Large intestine (tissue), 3 donors: ENCODE data around the gene MYCBP2. TPM values are rescaled to one million over a fixed set of nuclear protein-coding genes. Genes with fewer than 3 reads are reported as not detected.

Experiments used
- DNase-seq, 2 donors: peaks; one replicate each; pipeline versions ENCODE4 v3.0.0 to v3.0.0-alpha.2; 2013
- H3K27ac ChIP-seq: one replicate; pipeline ENCODE4 v1.5.1; 2013; ENCODE audit warnings: low read length
- H3K27me3 ChIP-seq: 2 replicates; pipeline ENCODE4 v1.6.1; 2013; ENCODE audit warnings: low read length; ENCODE audit not compliant: control insufficient read depth, insufficient read depth
- H3K36me3 ChIP-seq: 2 replicates; pipeline ENCODE4 v1.6.1; 2013; ENCODE audit warnings: low read length; ENCODE audit not compliant: control insufficient read depth, insufficient read depth
- H3K4me1 ChIP-seq: one replicate; pipeline ENCODE4 v1.6.1; 2013; ENCODE audit warnings: low read length; ENCODE audit not compliant: control insufficient read depth, insufficient read depth
- H3K4me3 ChIP-seq: one replicate; pipeline ENCODE4 v1.5.1; 2013; ENCODE audit warnings: low read length
- H3K9me3 ChIP-seq: one replicate; pipeline ENCODE4 v1.6.1; 2013; ENCODE audit warnings: mild to moderate bottlenecking, low read depth, low read length, moderate library complexity; ENCODE audit not compliant: control insufficient read depth
- WGBS: methylation state at CpG from one replicate; pipeline ENCODE4 v1.1.5; 2013; ENCODE audit warnings: low lambda C conversion rate; ENCODE audit not compliant: insufficient coverage; 5-methylcytosine and 5-hydroxymethylcytosine counted together
- polyA plus RNA-seq: library from polyadenylated mRNA; unstranded; fragments of 120-200 nt; gene quantifications from one replicate; pipeline ENCODE4 v1.2.1, GENCODE V29; 2013

The MYCBP2 gene
- polyA plus RNA-seq, 1 donor = 41.8 TPM

- Histone ChIP-seq H3K4me1 (no peaks in the 10 kb centered on the region), H3K36me3 (no peaks in the 10 kb centered on the region), H3K9me3 (no peaks in the 10 kb centered on the region), H3K27ac (no peak overlapping the region), H3K27me3 (peaks cover 10% of the 10 kb centered on the region), H3K4me3 (no peak overlapping the region)
- DNase-seq = no peak
- 80% methylated on average over 1 of the region's 2 CpGs for WGBS
Measured at GRCh38 chr13:77338329-77338728, 11.4 kb upstream of the MYCBP2 start.

DNA sequence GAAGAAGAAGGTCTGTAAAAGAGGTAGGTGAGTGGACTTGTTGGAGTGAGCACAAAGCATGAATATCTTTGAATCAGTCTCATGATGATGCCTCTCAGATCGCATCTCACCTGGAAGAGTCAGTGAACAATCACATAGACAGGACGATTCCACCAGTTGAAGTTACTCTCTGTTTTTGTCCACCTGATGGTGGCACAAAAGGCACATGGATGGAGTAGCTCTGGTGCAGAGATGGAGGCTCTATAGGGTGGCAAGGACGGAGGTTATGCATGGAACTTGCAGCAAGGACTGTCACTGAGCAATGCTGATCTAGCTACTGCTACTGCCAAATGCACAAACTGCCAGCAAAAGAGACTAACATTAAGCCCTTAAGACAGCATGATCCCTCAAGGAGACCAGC is 10.3 kb upstream of the MYCBP2 start:
- H3K9me3 ChIP-seq = no peaks in the 10 kb centered on the region
- no CpG with 5 or more reads among the region's 3 CpGs for WGBS
- H3K27me3 ChIP-seq = peaks cover 10% of the 10 kb centered on the region
- H3K4me3 ChIP-seq = no peak overlapping the region
- H3K4me1 ChIP-seq = no peaks in the 10 kb centered on the region
- no peak overlapping the region for H3K27ac ChIP-seq
- H3K36me3 ChIP-seq = no peaks in the 10 kb centered on the region
- DNase-seq = no peak

DNA sequence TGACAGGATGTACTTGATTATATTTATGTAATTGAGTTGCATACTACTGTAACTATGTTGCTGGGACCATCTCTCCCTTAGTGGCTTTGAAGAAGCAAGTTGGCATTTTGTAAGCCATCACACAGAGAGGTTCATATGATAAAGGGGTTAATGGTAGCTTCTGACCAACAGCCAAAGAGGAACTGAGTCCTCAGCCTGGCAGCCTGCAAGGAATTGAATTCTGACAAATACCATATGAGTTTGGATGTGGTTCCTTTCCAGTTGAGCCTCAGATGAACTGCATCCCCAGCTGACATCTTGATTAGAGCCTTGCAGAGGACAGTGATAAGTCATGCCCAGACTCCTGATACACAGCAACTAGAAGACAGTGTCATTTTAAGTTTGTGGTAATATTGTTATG is 8.6 kb upstream of the MYCBP2 start:
- Histone ChIP-seq H3K4me1 (no peaks in the 10 kb centered on the region), H3K4me3 (no peak overlapping the region), H3K36me3 (no peaks in the 10 kb centered on the region), H3K27ac (no peak overlapping the region), H3K9me3 (no peaks in the 10 kb centered on the region), H3K27me3 (peaks cover 10% of the 10 kb centered on the region)
- DNase-seq = no peak

- no CpG with 5 or more reads among the region's 4 CpGs for WGBS
- H3K9me3 ChIP-seq = no peaks in the 10 kb centered on the region
- no peak for DNase-seq
Measured at GRCh38 chr13:77333594-77333993, 6.7 kb upstream of the MYCBP2 start.

GRCh38 chr13:77331421-77331820 is 4.5 kb upstream of the MYCBP2 start:
- Histone ChIP-seq H3K4me3 (no peak overlapping the region), H3K27me3 (peaks cover 10% of the 10 kb centered on the region), H3K4me1 (peaks cover 7% of the 10 kb centered on the region), H3K9me3 (no peaks in the 10 kb centered on the region), H3K27ac (no peak overlapping the region), H3K36me3 (no peaks in the 10 kb centered on the region)
- DNase-seq = no peak
- no CpG with 5 or more reads among the region's 2 CpGs for WGBS

More at GRCh38 chr13:77333594-77333993, 6.7 kb upstream of the MYCBP2 start:
- H3K4me1 ChIP-seq = peaks cover 3% of the 10 kb centered on the region
- H3K27me3 ChIP-seq = peaks cover 10% of the 10 kb centered on the region
- no peaks in the 10 kb centered on the region for H3K36me3 ChIP-seq
- no peak overlapping the region for H3K27ac ChIP-seq
- H3K4me3 ChIP-seq = no peak overlapping the region

DNA sequence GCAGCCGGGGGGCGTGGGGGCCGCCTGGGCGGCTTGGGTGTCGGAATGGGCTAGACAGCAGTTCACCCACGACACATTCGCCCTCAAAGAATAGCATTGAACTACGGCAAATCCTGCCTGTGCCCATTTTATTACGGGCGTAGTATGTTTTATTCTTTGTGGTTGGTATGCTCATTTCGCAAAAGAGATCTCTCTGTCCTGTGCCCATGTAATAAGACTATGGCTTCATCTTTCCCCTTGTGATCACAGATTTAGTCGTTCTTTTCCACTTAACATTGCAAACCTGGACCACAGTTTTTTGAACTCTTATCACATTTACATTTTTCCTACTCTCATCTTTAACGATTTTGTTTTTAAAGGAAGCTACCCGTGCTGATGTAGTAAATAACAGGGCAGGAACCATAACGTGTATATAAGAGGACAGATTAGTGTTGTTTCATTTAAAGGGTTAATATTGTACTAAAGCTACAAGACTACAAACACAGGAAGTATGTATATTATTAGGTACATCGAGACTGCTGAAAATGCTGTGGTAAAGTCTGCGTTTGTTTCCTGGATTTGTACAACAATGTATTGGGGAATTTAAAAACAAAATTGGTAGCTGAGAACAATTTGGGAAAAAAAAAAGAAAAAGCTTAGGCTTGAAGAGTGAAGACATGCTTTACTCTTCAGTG is 3.2 kb upstream of the MYCBP2 start:
- Histone ChIP-seq H3K27ac (peak overlapping the region; percentile 91), H3K4me1 (peaks cover 7% of the 10 kb centered on the region), H3K36me3 (no peaks in the 10 kb centered on the region), H3K4me3 (peak overlapping the region; percentile 85), H3K27me3 (peaks cover 6% of the 10 kb centered on the region), H3K9me3 (no peaks in the 10 kb centered on the region)
- DNase-seq = no peak
- WGBS = 0% methylated on average over 6 of the region's 17 CpGs

DNA sequence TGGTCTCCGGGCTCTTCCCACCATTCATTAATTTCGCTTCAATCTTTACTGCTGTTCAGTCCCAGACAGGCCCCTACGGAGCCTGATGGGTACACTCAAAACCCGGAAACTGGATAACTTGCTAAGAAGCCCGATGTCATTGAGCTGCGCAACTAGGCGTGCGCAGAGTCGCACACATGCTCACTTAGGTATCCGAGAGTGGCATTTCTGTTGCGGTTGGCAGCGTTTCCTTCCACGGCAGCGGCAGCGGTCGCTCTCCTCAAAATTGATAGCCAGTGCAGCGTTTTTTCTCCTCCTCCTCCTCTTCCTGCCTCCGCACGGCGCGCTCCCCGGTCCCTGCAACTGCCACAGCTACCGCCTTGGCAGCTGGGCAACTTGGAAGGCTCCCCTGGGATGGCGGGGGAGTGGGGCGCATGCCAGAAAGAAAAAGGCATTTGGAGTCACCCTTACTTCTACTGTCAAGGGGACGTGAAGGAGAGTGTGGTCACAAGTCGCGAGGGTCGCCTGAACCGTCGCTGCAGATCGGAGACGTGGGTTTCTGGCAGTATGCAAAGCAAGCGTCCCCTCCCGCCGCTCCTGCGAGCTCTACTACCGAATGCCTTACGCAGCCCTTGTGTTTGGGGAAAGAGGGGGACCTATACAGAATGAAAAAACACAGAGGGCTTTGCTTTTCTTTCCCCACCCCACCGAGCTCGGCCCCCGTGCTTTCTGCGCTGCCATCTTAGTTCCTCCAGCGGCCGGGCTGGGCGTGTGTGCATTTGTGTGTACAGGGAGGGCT is 2.4 kb upstream of the MYCBP2 start:
- H3K9me3 ChIP-seq = no peaks in the 10 kb centered on the region
- peak overlapping the region; percentile 91 for H3K27ac ChIP-seq
- H3K4me3 ChIP-seq = peak overlapping the region; percentile 85
- DNase-seq = peak; percentile 93 to 97
- H3K36me3 ChIP-seq = no peaks in the 10 kb centered on the region
- WGBS = no CpG with 5 or more reads among the region's 46 CpGs
- peaks cover 7% of the 10 kb centered on the region for H3K4me1 ChIP-seq
- H3K27me3 ChIP-seq = peaks cover 6% of the 10 kb centered on the region

- Histone ChIP-seq H3K4me3 (peak overlapping the region; percentile 85), H3K27ac (peak overlapping the region; percentile 91), H3K9me3 (no peaks in the 10 kb centered on the region), H3K27me3 (peaks cover 3% of the 10 kb centered on the region), H3K4me1 (peaks cover 7% of the 10 kb centered on the region), H3K36me3 (no peaks in the 10 kb centered on the region)
- DNase-seq = no peak
- WGBS = 20% methylated on average over 1 of the region's 4 CpGs
Measured at GRCh38 chr13:77328819-77329132, 1.9 kb upstream of the MYCBP2 start.

DNA sequence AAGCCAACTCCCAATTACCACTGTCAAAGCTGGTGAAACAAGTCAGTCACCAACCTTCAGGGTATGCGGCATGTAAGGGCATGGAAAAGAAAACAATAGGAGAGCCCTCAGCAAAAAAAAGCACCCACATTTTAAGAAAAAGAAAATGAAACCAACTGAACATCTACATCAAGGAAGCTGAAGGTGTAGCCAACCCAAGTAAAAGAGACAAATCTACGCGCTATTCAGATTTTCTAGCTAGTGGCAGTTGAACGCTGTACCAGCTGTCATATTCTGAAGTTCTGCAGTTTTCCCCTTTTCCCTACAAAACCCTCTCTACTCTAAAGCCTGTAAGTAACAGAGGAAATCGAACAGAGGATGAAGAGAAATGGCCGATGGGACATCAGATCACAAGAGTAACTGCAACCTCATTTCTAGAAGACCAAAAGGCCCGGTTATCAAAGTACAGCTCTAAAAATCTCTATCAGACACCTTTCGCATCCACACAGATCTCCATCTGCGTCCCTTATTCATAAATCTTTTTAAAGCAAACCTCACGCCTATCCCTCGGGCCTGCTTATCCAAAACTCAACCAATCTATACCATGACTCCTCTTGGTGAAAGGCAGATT is 1.4 kb downstream of the MYCBP2 start:
- no peaks in the 10 kb centered on the region for H3K9me3 ChIP-seq
- no peaks in the 10 kb centered on the region for H3K36me3 ChIP-seq
- peak in 1 of 2 donors; percentile 52 for DNase-seq
- H3K4me3 ChIP-seq = peak overlapping the region; percentile 86
- peaks cover 7% of the 10 kb centered on the region for H3K4me1 ChIP-seq
- WGBS = 15% methylated on average over 3 of the region's 11 CpGs
- no peak overlapping the region for H3K27ac ChIP-seq
- no peaks in the 10 kb centered on the region for H3K27me3 ChIP-seq

GRCh38 chr13:77323858-77324257 is 3.0 kb downstream of the MYCBP2 start:
- no peaks in the 10 kb centered on the region for H3K36me3 ChIP-seq
- 63% methylated on average over 1 of the region's 1 CpG for WGBS
- no peaks in the 10 kb centered on the region for H3K27me3 ChIP-seq
- H3K4me3 ChIP-seq = no peak overlapping the region
- H3K4me1 ChIP-seq = peaks cover 7% of the 10 kb centered on the region
- no peak for DNase-seq
- H3K27ac ChIP-seq = no peak overlapping the region
- H3K9me3 ChIP-seq = no peaks in the 10 kb centered on the region
